ENCODE data around the gene COPG2.

GRCh38 chr7:130611218-130611617 lies 57.3 kb downstream of the COPG2 start:
- TF ChIP-seq RAD21 (conservative IDR thresholded peaks at IDR 0.05 in 1 of 2, IDR thresholded peaks at IDR 0.05 in 1 of 2) (no peak), EP300 (IDR thresholded peaks at IDR 0.05) (no peak)

Measured in A549 (cell line).